GM21786 (cell line): ENCODE results near the gene SPAG5.

Experiments used
- ATAC-seq: cut with Tn5 transposase; IDR thresholded peaks from one replicate; pipeline ENCODE4 v1.9.1; 2021; ENCODE audit not compliant: unreplicated experiment

SPAG5 gene

DNA sequence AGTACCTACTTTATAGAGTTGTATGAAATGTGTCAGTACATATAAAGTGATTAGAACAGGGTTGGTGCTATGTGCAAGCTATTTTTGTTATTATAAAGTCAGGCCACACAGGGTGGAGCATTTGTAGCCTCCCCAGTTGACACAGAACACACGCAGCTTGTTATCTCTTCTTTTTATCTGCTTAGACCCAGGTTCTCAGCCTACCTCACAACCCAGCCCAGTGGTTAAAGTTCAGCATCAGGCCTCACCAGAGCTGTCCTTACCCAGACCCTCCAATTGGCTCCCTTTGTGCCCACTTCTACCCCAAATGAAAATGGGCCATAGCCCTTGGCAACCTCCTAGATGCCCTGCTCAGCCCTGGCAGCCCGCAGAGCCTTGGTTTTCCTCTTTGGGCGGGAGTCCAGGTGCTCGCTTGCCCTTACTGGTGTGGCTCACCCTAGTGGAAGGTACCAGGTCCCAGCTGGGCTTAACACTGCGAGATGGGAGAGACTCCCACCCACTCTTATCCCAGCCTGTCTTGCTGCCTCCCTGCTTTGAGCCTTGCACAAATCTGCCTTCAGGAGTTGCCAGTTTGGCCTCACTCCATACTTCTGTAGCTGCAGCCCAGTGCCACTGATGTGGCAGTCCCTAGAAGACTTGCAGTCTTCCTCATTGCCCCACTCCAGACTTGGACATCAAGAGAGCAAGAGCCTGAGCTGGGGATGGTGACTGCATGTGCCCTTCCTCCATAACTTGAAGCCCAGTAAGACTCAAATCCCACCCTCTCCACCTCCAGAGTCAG is 26.4 kb downstream of the SPAG5 start:
- ATAC-seq: no peak

DNA sequence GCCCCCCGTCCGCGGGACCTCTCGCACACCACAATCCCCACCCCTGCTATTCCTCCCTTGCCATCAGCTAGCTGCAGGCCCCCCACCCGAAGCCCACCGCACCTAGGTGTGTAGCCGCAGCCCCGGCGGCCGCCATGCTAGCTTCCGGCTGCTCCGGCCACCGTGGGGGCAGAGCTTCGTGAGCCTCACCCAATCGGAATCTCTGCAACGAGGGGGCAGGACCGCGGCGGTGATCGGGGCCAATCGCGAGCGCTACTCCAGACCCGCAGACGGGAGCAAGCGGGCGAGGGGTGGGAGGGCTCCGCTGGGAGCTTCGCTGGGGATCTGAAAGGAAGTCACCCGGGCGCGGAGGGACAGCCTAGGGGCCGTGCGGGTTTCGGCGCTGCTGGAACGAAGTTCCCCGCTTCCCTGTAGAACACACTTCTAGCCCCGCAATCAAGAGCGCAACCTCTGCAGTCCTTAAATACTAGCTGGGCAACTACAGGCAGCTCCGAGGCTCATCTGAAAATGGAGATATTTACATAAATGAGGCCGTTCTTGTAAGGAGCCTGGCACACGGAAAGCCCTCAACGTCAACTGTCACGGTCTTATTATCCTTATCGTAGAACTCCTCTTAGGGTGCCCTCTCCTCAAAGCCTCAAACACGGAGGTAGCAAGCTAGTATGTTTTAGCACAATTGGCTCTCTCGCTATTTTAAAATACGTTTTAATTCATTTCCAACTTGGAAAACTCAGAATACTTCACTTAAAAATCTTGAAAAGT is 27.3 kb downstream of the SPAG5 start, which contains the start of gene PIGS:
PIGS (minus strand) TSS at position 164 of the 762 bp plus-strand sequence; CDS start at position 136, 28 bp downstream.
- ATAC-seq: peak; percentile 84

DNA sequence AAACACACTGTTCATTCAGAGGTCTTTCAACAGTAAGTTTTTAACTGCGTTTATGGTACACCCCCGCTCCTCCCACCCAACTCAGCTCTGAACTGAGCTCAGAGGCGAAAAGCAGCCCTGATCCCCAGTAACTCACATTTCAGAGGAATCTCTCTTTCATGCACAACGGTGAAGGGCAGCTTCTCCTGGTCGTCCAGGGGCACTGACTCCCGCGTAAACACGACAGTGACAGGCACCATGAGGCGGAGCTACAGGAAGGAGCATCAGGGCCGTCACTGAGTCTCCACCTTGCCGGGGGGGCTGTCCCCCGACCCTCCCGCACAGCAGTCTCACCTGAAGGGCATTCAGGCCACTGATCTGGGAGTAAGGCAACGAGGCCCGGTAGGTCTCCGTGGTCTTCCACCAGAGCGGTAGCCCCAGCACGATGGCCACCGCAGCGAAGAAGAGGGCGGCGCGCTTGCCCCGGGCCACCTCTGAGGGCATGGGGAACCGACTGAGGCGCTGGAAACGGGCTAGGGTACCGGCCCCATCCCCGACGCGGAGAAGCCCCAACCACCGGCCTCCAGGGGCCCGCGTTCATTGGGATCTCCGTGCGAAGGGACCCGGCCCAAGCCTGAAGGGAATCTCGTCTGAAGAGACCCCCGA is 28.0 kb downstream of the SPAG5 start:
- peak; percentile 5 for ATAC-seq

- ATAC-seq: no peak
Measured at GRCh38 chr17:28569446-28569845, 29.4 kb downstream of the SPAG5 start.

- no peak for ATAC-seq
Measured at GRCh38 chr17:28567604-28568003, 31.2 kb downstream of the SPAG5 start.

GRCh38 chr17:28563475-28563874 is 35.4 kb downstream of the SPAG5 start:
- ATAC-seq: no peak

- ATAC-seq: no peak
Measured at GRCh38 chr17:28555022-28555421, 43.8 kb downstream of the SPAG5 start.

GRCh38 chr17:28554565-28554964 is 44.3 kb downstream of the SPAG5 start:
- no peak for ATAC-seq

DNA sequence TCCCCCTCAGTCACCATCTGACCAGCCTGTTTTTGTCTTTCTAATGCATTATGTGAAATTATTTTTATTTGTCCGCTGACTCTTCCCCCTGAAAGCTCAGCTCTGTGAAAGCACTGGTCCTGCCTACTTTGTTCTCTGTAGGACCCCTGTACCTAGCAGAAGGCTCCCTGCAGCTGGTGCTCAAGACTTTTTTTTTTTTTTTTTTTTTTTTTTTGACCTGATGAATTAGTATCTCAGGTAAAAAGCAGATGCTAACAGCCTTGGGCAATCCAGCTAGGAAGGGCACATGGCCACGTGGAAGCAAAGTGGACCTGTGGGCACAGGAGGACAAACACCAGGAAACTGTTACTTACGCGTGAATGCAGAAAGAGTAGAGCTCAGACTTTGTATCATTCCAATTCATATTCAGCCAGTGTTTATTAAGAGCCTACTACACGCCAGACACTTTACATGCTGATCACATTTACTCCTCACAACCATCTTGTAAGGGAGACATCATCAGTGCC is 45.8 kb downstream of the SPAG5 start:
- ATAC-seq: no peak

- no peak for ATAC-seq
Measured at GRCh38 chr17:28552176-28552999, 46.4 kb downstream of the SPAG5 start, which contains the start of gene UNC119. Gene UNC119, minus strand, starts transcription at chr17:28552624. Its CDS starts 67 bp downstream, at chr17:28552557.

- no peak for ATAC-seq
Measured at GRCh38 chr17:28551421-28552175, 47.2 kb downstream of the SPAG5 start.

- no peak for ATAC-seq
Measured at GRCh38 chr17:28550858-28551257, 48.0 kb downstream of the SPAG5 start.

DNA sequence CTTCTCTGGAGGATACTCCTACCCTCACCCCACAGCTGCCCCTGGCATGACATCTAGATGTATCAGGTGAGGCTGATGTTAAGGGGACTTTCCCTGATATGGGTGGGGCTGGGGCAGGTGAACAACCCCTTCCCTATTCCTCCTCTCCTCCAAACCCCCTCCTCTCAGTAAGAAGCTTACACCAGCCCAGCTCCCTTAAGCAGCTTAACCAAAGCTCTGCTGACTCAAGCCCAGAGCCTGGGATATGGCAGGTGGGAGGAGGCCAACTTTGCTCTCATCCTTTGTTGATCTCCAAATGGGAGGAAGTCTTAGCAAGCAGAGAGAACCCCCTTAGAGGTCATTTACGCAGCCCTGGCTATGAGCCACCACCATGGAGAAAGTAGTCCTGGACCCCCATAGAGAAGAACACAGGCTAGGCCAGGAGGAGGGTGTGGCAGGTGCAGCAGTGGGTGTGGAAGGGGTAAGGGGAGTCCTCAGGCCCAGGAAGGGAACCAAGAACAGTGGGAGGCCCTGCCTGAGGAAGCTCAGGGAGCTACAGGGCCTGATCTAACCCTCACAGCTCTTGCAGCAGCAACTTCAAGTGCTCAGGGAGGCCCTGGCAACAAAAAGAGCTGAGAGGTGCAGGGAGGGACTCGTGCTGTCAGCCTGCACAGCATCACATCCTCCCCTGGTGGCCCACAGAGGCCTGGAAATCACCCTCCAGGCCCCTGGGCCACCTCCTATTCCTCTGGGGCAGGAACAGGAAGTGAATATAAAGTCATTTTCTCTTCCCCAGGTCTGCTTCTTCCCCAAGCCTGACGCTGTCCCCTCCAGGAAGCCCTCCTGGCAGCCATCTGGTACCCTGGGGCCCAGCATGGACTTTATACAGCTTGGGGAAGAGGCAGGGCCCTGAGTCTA is 49.3 kb downstream of the SPAG5 start:
- ATAC-seq: peak; percentile 46

- no peak for ATAC-seq
Measured at GRCh38 chr17:28548417-28549130, 50.3 kb downstream of the SPAG5 start.

- no peak for ATAC-seq
Measured at GRCh38 chr17:28547623-28548416, 51.0 kb downstream of the SPAG5 start.

DNA sequence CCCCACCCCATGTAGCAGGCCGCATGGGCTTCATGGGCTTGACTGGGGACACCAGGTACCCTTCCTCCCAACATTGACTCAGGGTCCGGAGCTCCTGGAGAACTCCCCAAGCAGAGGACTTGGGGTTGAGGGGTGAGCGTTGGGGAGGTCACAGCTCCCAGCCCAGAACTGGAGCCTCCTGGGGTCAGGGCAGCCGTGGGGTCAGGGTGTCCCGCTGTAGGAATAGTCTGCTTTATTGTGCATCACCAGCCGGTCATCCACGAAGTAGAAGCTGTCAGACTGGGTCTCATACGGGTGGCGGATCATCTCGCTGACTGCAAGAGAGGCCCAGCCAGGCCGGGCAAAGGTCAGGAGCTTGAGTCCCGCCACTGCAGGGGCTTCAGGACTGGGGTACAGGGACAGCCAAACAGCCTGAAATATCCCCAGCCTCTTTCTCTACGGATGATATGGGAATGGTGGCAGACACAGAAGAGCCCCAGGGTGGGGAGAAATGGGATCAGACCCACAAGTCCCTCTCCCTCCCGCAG is 51.7 kb downstream of the SPAG5 start:
- ATAC-seq: no peak

DNA sequence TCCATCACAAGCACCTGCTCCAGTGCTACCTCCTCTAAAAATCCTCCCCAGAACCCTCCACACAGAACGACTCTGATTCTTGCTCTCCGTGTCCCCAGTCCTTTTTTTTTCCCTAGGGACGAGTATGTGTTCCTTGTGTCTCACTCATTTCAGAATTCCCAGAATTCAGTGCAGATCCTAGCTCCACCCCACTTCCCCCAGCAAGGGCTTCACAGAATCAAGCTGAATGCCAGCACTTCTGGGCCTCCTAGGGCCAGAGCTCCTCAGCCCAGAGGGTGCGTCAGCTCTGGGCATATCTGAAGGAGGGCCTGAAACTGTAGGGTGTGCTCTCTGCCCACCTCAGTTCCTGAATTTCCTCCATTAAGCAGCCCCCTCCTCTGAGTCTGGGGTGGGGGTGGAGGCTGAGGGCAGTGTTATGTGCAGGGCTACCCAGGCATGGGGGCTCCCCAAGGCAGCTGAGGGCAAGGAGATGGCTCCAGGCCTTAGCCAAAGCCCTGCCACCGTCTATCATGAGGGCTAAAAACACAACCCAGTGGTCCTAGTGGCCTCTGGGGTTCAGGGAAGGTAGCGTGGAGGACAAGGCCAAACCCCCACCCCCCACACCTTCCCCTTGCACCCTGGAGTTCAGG is 52.9 kb downstream of the SPAG5 start:
- no peak for ATAC-seq
